ENCODE data around the gene UNC13C. TPM values are rescaled to one million over a fixed set of nuclear protein-coding genes. Genes with fewer than 3 reads are reported as not detected.

UNC13C gene
- total and polyA plus RNA-seq, 10 of the 15 experiments (the other 5 are each of a cell fraction or from before 2014, with no cell fraction given), result 9.9 to 81.3 (median 25.0) TPM

DNA sequence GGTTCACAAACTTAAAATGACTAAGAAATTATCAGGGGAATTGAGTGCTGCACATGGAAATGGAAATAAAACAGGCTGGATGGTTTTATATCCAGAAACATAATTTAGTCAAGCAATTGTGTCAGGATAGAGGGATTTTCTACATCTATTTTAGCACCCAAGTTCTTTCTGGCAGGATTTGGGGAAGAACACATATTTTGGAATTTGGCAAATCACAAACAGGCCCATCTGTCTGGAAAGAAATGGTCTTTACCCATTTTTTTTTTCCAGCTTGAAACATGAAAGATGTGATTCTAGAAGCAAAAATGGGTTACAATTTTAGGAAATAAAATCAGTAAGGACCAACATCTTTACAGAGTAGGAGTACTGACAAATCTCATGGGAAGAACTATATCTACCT lies 14.4 kb upstream of the UNC13C start:
- in situ Hi-C loops (cut with MboI) (loop anchor here (10.0 to 25.0 kb wide), 2 partner anchors 1201 to 1474 kb away; no protein-coding TSS in a partner anchor), intact Hi-C loops (cut with micrococcal nuclease; ENCODE audit: unreplicated experiment) (loop anchor here (1.0 to 10.0 kb wide), 5 partner anchors 554 to 1471 kb away; partner anchors contain the start of gene RAB27A)
- ChIA-PET POLR2A (no interaction called here), CTCF (interaction anchor here (0.6 to 4.1 kb wide), 53 partner anchors 8 to 1475 kb away, joined by 3 to 65 read pairs (median 4); partner anchors contain the start of genes RSL24D1 and UNC13C), RAD21 (ENCODE audit: unreplicated experiment) (interaction anchor here (0.8 to 2.5 kb wide), 24 partner anchors 10 to 1476 kb away, joined by 3 to 32 read pairs (median 4); partner anchors contain the start of genes RSL24D1 and UNC13C), SMC1A (ENCODE audit: uncharacterized antibody, unreplicated experiment) (interaction anchor here (0.6 to 5.6 kb wide), 37 partner anchors 8 to 1476 kb away, joined by 3 to 66 read pairs (median 3); partner anchors contain the start of genes RSL24D1 and UNC13C)
- no peaks in the 10 kb centered on the region for H3K9me3 ChIP-seq (replicated peaks; ENCODE audit: control insufficient read depth, insufficient read depth, low read length)
- no peak overlapping the region for H3K4me3 ChIP-seq
- no peak overlapping the region for H3K9ac ChIP-seq (ENCODE audit: control insufficient read depth, insufficient read depth, low read length)
- H3K4me1 ChIP-seq (ENCODE audit: control insufficient read depth, insufficient read depth, low read length), result no peaks in the 10 kb centered on the region
- no peaks in the 10 kb centered on the region for H3K36me3 ChIP-seq (ENCODE audit: control insufficient read depth in 2 of 2, insufficient read depth in 2 of 2, low read length in 1 of 2)
- no peaks in the 10 kb centered on the region for H4K20me1 ChIP-seq (ENCODE audit: control insufficient read depth, insufficient read depth)
- H3K79me2 ChIP-seq (ENCODE audit: control insufficient read depth, insufficient read depth, low read length), result no peaks in the 10 kb centered on the region
- ATAC-seq, result no peak
- H3K27ac ChIP-seq (ENCODE audit: control insufficient read depth, insufficient read depth), result no peak overlapping the region
- no peak for DNase-seq (ENCODE audit: low read depth, low spot score)
- BruUV-seq (replicated peaks), result no TSS peak
- TF ChIP-seq YY1 (IDR thresholded peaks at IDR 0.05; ENCODE audit: low read depth, low read length) (no peak), CBX3 (IDR thresholded peaks at IDR 0.05; ENCODE audit: borderline replicate concordance, low read depth) (no peak), RBBP5 (conservative IDR thresholded peaks at IDR 0.05) (no peak), ETV6 (conservative IDR thresholded peaks at IDR 0.05 in 1 of 2, IDR thresholded peaks at IDR 0.05 in 1 of 2; ENCODE audit: borderline replicate concordance in 1 of 2, low read depth in 1 of 2) (no peak), PML (IDR thresholded peaks at IDR 0.05; ENCODE audit: low read length) (no peak), IKZF2 (IDR thresholded peaks at IDR 0.05) (no peak), IRF4 (IDR thresholded peaks at IDR 0.05; ENCODE audit: low read depth, low read length) (no peak), ZNF24 (IDR thresholded peaks at IDR 0.05) (no peak), SP1 (IDR thresholded peaks at IDR 0.05; ENCODE audit: low read depth, low read length) (no peak), FOS (IDR thresholded peaks at IDR 0.05; ENCODE audit: borderline replicate concordance, extremely low read depth, insufficient read length) (no peak), PAX8 (IDR thresholded peaks at IDR 0.05) (no peak), BACH1 (IDR thresholded peaks at IDR 0.05; ENCODE audit: borderline replicate concordance) (no peak), HDAC2 (IDR thresholded peaks at IDR 0.05) (no peak), SREBF1 (IDR thresholded peaks at IDR 0.05; ENCODE audit: low read length) (no peak)
- TF ChIP-seq, protein P1, sequence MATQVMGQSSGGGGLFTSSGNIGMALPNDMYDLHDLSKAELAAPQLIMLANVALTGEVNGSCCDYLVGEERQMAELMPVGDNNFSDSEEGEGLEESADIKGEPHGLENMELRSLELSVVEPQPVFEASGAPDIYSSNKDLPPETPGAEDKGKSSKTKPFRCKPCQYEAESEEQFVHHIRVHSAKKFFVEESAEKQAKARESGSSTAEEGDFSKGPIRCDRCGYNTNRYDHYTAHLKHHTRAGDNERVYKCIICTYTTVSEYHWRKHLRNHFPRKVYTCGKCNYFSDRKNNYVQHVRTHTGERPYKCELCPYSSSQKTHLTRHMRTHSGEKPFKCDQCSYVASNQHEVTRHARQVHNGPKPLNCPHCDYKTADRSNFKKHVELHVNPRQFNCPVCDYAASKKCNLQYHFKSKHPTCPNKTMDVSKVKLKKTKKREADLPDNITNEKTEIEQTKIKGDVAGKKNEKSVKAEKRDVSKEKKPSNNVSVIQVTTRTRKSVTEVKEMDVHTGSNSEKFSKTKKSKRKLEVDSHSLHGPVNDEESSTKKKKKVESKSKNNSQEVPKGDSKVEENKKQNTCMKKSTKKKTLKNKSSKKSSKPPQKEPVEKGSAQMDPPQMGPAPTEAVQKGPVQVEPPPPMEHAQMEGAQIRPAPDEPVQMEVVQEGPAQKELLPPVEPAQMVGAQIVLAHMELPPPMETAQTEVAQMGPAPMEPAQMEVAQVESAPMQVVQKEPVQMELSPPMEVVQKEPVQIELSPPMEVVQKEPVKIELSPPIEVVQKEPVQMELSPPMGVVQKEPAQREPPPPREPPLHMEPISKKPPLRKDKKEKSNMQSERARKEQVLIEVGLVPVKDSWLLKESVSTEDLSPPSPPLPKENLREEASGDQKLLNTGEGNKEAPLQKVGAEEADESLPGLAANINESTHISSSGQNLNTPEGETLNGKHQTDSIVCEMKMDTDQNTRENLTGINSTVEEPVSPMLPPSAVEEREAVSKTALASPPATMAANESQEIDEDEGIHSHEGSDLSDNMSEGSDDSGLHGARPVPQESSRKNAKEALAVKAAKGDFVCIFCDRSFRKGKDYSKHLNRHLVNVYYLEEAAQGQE (IDR thresholded peaks at IDR 0.05; ENCODE audit: low read depth, low read length), result no peak
- no peak for FAIRE-seq
- no peak overlapping the region for H3K4me2 ChIP-seq (ENCODE audit: control insufficient read depth, insufficient read depth)
- H2AFZ ChIP-seq (ENCODE audit: control insufficient read depth, low read depth, low read length), result no peak overlapping the region
- H3K27me3 ChIP-seq (replicated peaks in 1 of 2; ENCODE audit: control insufficient read depth in 2 of 2, insufficient read depth in 2 of 2, low read length in 1 of 2), result no peaks in the 10 kb centered on the region

All from GM12878 (cell line).